Measurements from ENCODE around the gene ST3GAL5. TPM values are rescaled to one million over a fixed set of nuclear protein-coding genes. Genes with fewer than 3 reads are reported as not detected.

Gene ST3GAL5
- total and polyA plus RNA-seq, 8 donors: 4.1 to 84.2 (median 11.8) TPM

DNA sequence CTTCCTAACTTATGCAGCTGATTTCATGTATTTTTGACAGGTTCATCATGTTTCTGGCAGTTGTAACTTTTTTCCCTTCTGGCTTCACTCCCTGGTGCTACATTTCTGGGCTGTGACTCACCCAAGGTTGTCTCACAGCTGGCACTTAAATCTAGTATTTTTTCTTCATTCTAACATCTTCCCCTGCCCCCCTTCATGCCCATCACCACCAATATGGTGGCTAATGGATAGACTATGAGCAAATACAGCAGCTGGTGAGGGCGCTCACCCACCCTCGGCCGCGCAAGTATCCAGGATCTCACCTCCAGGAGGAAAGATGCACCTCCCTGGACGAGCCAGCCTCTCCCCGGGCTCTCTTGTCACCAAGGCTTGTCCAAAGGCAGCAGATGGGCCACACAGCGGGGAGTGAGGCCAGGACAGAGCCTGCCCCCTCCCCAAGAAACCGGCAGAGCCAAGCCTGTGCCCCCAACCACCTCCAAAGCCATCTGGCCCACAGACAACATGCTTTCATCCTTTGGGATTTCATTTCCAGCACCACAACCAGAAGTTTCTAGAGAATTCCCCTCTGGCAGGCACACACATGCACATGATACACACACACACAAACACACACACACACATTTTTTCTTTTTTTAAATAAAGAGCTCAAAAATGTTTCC lies 95.9 kb downstream of the ST3GAL5 start:
- Histone ChIP-seq H3K4me3 (no peak overlapping the region), H3K36me3 (peaks cover 0 to 9% (median 5%) of the 10 kb centered on the region in 4 donors), H3K9me3 (no peaks in the 10 kb centered on the region), H3K27me3 (no peaks in the 10 kb centered on the region), H3K27ac (peak overlapping the region in 4 of 5 donors; percentile 44 to 75 (median 59)), H3K4me1 (peaks cover 40 to 67% (median 57%) of the 10 kb centered on the region in 4 donors)
- intact Hi-C loops (cut with DNase I; ENCODE audit: low total_unique reads): no loop called here
- TF ChIP-seq EP300 (IDR thresholded peaks at IDR 0.05) (no peak), POLR2A (IDR thresholded peaks at IDR 0.05) (no peak), POLR2AphosphoS5 (IDR thresholded peaks at IDR 0.05) (peak in 1 of 3 donors; percentile 14), CTCF (IDR thresholded peaks at IDR 0.05) (no peak)
- DNase-seq: peak in 1 of 2 donors; percentile 60
- 63 to 83% (median 72%) methylated on average over 5 to 8 of the region's 8 CpGs for WGBS, 5 donors

- H3K4me1 ChIP-seq: peaks cover 40 to 67% (median 55%) of the 10 kb centered on the region in 4 donors
- no peaks in the 10 kb centered on the region for H3K27me3 ChIP-seq
- intact Hi-C loops (cut with DNase I; ENCODE audit: low total_unique reads): no loop called here
- DNase-seq: no peak
- no peaks in the 10 kb centered on the region for H3K9me3 ChIP-seq
- H3K36me3 ChIP-seq: peaks cover 0 to 19% (median 14%) of the 10 kb centered on the region in 4 donors
- WGBS, 5 donors: 84 to 89% (median 88%) methylated on average over 21 to 22 of the region's 22 CpGs
- no peak for TF ChIP-seq POLR2AphosphoS5 (IDR thresholded peaks at IDR 0.05)
- no peak for TF ChIP-seq POLR2A (IDR thresholded peaks at IDR 0.05)
- no peak for TF ChIP-seq EP300 (IDR thresholded peaks at IDR 0.05)
- TF ChIP-seq CTCF (IDR thresholded peaks at IDR 0.05): no peak
- peak overlapping the region in 2 of 5 donors; percentile 56 to 75 for H3K27ac ChIP-seq
- no peak overlapping the region for H3K4me3 ChIP-seq
These were observed 96.9 kb downstream of the ST3GAL5 start for GRCh38 chr2:85791704-85792565.

DNA sequence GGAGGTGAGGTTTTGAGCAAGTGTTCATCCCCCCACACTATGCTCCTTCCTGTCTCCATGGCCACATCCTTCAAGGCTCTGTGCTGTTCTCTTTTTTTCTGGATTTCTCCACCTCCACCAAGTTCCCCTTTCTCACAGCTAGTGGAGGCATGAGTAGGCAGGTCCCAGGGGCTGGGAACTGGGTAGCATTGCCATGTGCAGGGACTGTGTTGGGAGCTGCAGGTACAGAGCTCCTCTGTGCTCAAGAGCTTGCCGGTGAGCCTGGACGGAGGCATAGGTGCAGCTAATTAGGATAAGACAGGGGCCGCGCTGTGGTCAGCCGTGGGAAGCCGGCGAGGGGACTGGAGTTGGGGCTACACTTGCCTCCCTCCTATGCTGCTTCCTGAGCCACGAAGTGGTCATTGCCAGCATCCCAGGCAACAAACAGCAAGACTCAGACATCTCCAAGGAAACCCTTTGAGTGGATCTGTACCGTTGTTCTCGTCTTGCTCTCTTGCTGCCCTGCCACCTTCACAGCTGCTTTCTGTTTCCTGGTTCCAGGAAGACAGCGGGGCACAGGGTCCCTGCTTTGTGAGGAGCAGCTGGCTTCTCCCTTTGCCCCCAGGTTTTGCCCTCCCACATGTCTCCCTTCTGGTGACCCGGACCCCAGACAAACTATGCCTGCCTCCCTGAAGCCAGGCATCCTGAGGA lies 98.1 kb downstream of the ST3GAL5 start:
- no peak for DNase-seq

More for the DNA sequence above, 98.1 kb downstream of the ST3GAL5 start:
- intact Hi-C loops (cut with DNase I; ENCODE audit: low total_unique reads): no loop called here
- H3K27me3 ChIP-seq: no peaks in the 10 kb centered on the region
- H3K4me1 ChIP-seq: peaks cover 34 to 67% (median 49%) of the 10 kb centered on the region in 4 donors
- H3K36me3 ChIP-seq: peaks cover 0 to 24% (median 21%) of the 10 kb centered on the region in 4 donors
- WGBS, 5 donors: 55 to 78% (median 64%) methylated on average over 12 of the region's 12 CpGs
- no peak overlapping the region for H3K4me3 ChIP-seq
- H3K9me3 ChIP-seq: no peaks in the 10 kb centered on the region
- no peak for TF ChIP-seq POLR2A (IDR thresholded peaks at IDR 0.05)
- no peak for TF ChIP-seq POLR2AphosphoS5 (IDR thresholded peaks at IDR 0.05)
- TF ChIP-seq CTCF (IDR thresholded peaks at IDR 0.05): no peak
- H3K27ac ChIP-seq: no peak overlapping the region
